Fibroblast of the aortic adventitia (primary cell): ENCODE measurements around the gene CSAD. TPM values are rescaled to one million over a fixed set of nuclear protein-coding genes. Genes with fewer than 3 reads are reported as not detected.
A peak's percentile ranks its signal among the peaks of the same experiment; 100 is the strongest.

Experiments
- DNase-seq: peaks from one replicate; pipeline ENCODE4 v3.0.0-alpha.2; 2010; ENCODE audit warnings: low read depth
- H3K4me3 ChIP-seq: 2 replicates; pipeline ENCODE4 v1.5.1; 2011; ENCODE audit warnings: low read depth, mild to moderate bottlenecking, control low read depth, low read length, moderate library complexity
- total RNA-seq: library from RNA; depleted of rRNA; stranded (reverse); fragments of >200 nt; gene quantifications from 2 replicates; pipeline ENCODE4 v1.2.3, GENCODE V29; 2012; ENCODE audit warnings: low replicate concordance
- TF ChIP-seq, protein P1 (sequence below): IDR thresholded peaks from 2 replicates; pipeline ENCODE4 v1.5.1; 2011; ENCODE audit warnings: mild to moderate bottlenecking, low read length, control low read depth, inconsistent platforms; ENCODE audit not compliant: insufficient read depth

The CSAD gene
- total RNA-seq, 1 donor = 8.7 TPM

DNA sequence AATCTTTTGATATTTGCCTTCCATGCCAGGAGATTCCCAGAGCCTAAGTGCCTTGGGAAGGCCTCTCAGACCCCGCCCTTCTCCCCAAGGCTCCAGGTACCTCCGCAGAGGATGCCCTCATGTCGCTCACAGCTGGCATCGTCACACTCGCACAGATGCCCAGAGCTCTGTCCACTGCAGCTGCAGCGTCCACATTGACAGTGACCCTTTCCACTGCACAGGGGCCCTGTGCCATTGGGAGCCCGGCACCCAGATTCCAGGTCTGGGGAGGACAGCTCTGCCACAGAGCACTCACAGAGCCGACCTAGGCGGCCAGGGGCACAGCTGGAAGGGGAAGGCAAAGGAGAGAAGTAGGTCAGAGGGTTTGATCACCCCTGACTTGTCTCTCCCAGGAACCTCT, 12.3 kb upstream of the CSAD start:
- TF ChIP-seq, protein P1, sequence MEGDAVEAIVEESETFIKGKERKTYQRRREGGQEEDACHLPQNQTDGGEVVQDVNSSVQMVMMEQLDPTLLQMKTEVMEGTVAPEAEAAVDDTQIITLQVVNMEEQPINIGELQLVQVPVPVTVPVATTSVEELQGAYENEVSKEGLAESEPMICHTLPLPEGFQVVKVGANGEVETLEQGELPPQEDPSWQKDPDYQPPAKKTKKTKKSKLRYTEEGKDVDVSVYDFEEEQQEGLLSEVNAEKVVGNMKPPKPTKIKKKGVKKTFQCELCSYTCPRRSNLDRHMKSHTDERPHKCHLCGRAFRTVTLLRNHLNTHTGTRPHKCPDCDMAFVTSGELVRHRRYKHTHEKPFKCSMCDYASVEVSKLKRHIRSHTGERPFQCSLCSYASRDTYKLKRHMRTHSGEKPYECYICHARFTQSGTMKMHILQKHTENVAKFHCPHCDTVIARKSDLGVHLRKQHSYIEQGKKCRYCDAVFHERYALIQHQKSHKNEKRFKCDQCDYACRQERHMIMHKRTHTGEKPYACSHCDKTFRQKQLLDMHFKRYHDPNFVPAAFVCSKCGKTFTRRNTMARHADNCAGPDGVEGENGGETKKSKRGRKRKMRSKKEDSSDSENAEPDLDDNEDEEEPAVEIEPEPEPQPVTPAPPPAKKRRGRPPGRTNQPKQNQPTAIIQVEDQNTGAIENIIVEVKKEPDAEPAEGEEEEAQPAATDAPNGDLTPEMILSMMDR = no peak
- no peak for DNase-seq

DNA sequence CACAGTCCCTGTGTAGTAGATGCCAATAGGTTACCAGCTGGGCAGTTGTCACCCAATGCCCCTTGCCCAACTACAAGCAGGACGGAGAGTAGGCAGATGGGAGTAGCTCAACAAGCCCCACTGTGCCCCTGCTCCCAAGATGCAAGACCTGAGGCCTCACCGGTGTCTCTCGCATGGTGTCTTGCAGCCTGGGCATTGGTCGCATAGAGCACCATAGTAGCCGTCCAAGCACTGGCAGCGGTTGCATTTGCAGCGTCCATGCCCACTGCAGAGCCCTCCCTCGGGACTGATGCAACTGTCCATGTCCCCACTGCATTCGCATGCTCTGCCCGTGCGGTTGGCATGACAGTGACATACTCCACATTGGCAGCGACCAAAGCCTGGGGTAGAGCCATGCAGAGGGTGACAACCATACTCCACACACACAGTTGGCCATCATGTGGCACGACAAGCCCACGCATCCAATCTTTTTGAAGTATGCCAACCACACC, 11.9 kb upstream of the CSAD start:
- H3K4me3 ChIP-seq = no peak overlapping the region
- TF ChIP-seq, protein P1 = no peak
- no peak for DNase-seq

More for the DNA sequence above, 12.3 kb upstream of the CSAD start:
- H3K4me3 ChIP-seq = no peak overlapping the region

DNA sequence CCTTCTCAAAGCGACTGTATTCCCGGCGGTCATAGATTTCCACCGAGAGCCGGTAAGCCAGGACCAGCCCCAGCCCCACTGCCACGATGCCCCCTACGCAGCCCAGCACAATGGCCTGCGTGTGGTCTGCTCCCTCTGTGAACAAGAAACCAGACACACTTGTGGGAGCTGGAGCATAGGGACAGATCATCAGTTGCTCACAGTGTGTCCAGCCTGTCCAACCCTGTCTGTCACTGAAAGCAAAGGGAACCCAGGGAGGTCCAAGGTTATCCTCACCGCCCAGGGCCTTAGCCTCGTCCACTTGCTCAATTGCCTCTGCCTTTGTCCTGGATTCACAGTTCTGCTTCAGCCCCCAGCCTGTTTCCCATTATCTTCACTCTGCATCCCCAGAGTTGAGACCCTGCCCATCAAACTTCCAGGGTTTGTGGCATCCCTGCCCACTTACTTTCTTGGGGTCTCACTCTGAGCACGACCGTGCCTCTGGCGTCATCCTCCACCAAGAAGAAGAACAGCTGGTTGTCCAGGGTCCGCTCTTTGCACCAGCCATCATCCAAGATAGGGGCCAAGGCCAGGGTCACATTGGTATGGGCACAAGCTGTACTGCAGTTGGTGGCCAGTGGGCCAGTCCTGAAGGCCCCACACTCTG, 11.3 kb upstream of the CSAD start:
- H3K4me3 ChIP-seq = no peak overlapping the region
- DNase-seq = no peak

DNA sequence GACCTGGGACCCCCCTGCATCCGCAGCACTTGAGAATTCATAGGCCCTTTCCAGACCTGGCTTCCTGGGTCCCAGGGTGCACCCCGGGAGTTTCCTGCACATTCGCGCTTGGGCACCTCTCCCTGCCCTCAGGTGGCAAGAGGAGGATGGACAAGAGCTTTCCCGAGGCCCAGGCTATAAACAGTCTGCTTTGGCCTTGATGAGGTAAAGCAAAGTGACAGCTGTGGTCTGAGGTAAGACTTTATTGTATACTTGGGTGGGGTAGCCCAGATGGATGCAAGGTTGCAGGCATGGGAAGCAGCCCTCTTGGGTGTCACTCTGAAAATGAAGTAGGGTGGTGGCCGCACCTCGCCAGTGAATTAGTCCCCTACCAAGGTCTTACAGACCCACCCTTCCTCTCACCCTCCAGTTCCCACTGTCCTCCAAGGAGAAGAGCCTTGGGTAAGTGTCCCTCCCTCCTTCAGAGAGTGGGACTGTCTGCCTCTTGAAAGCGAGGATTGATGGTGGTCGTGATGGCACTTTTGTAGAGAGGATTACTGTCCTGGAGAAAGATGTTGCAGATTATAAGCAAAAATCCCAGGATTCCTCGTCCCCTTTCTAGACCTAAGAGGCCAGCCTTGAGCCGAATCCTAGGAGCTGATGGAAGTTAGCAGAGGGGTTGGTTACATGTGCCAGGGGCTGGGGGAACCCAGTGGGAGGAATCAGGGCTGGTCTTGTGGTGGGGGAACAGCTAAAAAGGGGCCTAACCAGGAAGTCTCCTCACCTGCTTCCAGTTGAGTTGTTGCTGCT, 10.6 kb upstream of the CSAD start:
- no peak for DNase-seq
- H3K4me3 ChIP-seq = no peak overlapping the region
- TF ChIP-seq, protein P1 = no peak

More for the DNA sequence above, 11.3 kb upstream of the CSAD start:
- TF ChIP-seq, protein P1 = no peak

DNA sequence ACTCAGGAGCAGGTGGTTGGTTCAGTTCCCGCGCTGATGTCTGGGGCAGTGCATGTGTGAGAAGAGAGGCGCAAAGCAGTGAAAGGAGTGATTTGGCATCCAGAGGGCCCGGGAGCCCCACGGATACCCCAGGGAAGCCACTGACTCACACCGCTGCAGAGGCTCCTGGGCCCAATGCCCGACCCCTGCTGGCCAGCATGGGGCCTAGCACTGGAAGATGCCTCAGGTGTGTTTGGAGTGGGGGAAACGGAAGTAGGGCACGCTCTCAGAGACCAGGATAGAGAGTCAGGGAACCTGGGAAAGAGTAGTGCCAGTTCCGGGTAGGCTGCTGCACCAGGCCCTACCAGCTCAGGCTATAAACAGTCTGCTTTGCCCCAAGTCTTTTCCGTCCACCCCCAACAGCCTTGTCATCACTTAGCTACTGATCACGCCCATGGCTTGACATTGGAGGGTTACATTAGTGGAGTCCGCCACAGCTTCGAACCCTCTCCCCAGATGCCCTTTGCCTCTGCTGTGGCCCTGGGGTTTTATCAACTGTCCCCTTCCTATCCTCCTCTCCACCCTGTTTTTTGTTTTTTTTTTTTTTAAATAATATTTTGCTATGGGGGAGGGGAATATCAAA, 9.5 kb upstream of the CSAD start:
- peak; percentile 69 for DNase-seq
- no peak overlapping the region for H3K4me3 ChIP-seq
- TF ChIP-seq, protein P1 = peak; percentile 95

DNA sequence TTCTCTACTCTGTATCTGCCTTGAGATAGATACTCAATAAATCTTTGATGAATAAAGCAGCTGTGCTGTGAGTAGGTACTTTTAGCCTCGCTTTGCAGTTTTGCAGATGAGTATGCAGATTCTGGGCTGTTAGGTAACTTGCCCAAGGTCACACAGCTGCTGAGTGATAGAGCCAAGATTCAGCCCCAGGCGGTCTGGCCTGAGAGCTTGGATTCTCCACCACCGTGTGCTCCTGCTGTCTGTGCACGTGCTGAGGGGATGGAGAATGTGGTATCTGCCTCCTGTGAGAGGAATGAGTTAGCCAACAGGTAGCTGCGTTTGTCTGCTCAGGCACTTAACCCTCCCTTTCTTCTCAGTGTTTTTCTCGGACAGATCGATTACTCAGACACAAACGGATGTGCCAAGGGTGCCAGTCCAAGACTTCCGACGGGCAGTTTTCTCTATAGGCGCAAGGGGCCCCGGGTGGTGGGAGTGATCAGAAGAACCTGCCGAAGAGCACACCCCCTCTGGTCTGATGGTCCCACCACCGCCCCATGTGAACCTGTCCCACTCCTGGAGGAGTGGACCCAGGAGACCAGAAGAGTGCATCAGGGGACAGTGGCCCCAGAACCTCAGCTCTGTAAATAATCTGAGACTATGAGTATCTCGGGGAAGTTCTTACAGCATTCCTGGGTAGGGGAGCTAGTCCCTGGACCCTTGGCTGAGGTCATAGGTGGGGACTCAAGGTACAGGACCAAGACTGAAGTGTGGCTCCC, 6.6 kb upstream of the CSAD start:
- TF ChIP-seq, protein P1 = no peak
- DNase-seq = no peak
- H3K4me3 ChIP-seq = no peak overlapping the region
